Measurements from ENCODE around the gene GALNT9.
"Not testable (repeated sequence)": the region's sequence is repeated elsewhere in the genome, so short reads cannot be mapped to it uniquely, and the experiment has no call there.

The GALNT9 gene
- 0.05 to 0.44 reads per million in 2 donors for total RNA-seq

DNA sequence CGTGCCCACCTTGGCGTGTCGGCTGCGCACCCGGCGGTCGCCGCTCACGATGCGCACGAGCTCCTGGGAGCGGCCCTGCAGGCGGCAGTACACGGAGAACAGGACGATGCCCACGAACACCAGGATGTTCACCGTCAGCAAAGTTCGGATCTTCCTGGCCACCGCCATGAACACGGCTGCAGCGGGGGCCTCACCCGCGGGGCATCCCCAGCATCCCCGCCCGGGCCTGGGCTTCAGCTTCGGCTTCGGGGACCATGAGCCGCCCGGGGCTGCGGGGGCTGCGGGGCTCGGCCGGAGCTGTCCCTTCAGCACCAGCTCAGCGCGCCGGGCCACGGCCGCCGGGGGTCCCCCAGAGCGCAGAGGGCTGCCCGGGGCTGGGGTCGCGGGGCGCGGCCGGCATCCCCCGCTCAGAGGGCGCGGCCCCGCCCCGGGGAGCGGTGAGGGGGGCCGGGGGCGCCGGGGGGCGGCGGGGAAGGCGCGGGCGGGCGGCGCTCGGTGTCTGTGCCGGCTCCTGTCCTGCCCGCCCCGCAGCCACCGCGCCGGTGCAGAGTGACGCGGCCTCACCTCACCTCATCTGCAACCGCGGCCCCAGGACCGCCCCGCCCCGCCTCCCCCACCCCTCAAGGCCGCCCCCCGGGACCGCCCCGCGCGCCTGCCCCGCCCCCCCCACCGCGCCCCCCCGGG is at the start of gene GALNT9:
TSS of gene GALNT9 (minus strand) at position 554 of the 684 bp plus-strand sequence. CDS start at position 168, 386 bp downstream.
- DNase-seq: no peak

GRCh38 chr12:132379057-132379456 is 49.7 kb upstream of the GALNT9 start:
- DNase-seq: not testable (repeated sequence)

DNA sequence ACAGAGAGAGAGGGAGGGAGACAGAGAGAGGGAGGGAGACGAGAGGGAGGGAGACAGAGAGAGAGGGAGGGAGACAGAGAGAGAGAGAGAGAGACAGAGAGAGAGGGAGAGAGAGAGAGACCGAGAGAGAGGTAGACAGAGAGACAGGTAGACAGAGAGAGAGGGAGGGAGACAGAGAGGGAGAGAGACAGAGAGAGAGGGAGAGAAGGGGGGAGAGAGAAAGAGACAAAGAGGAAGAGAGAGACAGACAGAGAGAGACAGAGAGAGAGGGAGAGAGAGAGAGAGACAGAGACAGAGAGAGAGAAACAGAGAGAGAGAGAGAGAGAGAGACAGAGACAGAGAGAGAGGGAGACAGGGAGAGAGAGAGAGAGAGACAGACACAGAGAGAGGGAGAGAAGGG is 47.8 kb upstream of the GALNT9 start:
- DNase-seq: no peak

- no peak for DNase-seq
Measured at GRCh38 chr12:132376464-132376830, 47.1 kb upstream of the GALNT9 start.

- no peak for DNase-seq
Measured at GRCh38 chr12:132375747-132376463, 46.5 kb upstream of the GALNT9 start.

DNA sequence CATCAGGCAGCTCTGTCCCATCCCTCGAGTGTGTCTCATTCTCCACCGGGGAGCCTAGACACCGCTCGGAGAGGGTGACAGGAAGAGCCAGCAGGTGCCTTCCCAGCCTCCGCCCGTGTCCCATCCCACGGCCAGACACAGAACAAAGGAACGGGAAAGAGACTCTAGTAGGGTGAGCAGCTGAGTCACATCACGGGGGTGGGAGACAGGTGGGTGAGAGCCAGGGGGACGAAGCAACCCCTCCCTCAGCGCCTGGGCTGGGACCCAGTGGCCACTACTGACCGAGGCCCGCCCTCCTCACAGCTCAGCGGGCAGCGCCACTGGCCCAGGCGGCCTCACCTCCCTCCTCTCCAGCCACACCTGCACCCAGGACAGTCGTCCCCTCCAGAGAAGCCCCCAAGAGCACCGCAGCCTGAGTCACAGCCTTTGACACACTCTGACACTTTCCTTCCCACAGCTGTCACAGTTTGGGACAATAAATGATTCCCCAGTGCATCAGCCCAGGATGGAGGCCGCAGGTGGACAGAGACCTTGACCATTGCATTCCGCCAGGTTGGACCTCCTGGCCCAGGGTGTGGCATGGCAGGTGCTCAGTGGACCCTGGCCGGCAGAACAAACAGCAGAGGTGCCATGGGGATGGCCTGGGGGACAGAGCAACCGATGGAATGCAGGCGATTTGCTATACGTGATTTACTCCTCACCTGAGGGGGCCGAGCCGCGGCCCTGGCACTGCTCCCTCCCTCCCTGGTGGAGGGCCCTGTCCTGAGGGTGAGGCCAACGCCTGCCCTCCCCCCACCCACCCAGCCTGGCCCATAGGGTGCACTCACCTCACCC is 45.4 kb upstream of the GALNT9 start:
- no peak for DNase-seq

- DNase-seq: no peak
Measured at GRCh38 chr12:132373901-132374611, 44.7 kb upstream of the GALNT9 start.

GRCh38 chr12:132367852-132368251 is 38.5 kb upstream of the GALNT9 start:
- no peak for DNase-seq

GRCh38 chr12:132367071-132367851 is 37.9 kb upstream of the GALNT9 start:
- DNase-seq: no peak

GRCh38 chr12:132366341-132366861 is 37.0 kb upstream of the GALNT9 start:
- DNase-seq: no peak

DNA sequence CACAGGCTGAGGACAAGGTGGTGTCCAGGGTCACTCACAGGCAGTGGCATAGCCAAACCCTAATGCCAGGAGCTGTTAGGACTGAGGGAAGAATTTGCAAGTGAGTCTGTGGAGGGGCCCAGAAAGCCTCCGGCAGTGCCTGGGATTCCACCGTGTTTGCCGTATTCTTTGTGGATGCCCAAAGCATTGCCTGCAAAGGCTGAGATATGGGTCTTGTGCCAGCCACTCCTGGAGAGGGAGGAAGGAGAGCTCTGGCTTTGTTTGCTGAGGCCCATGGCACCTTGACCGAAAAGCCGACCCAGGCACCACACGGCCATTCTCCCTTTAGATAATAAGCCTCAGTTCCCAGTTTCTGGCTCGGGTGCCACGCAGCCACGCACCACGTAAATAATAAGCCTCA is 35.8 kb upstream of the GALNT9 start:
- DNase-seq: no peak

DNA sequence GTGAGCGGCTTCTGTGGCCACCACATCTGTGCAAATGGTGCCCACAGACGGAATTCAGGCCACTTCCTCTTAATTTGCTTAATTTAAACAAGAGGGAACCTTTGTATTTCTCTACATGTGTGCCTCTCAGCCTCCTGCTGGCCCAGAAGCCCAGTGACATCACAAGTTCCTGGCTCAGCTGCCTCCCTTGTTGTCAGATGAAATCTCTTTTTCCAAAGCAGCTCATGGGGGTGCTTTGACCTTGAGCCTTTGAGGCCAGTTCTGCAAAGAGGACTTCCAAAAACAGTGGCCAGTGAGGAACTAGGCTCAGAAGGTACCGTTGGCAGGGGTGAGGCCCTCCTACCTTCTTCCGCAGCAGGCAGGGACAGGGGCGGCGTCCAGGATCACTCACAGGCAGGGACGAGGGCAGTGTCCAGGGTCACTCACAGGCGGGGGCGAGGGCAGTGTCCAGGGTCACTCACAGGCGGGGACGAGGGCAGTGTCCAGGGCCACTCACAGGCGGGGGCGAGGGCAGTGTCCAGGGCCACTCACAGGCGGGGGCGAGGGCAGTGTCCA is 35.0 kb upstream of the GALNT9 start:
- no peak for DNase-seq

GRCh38 chr12:132363661-132364347 is 34.4 kb upstream of the GALNT9 start:
- no peak for DNase-seq

DNA sequence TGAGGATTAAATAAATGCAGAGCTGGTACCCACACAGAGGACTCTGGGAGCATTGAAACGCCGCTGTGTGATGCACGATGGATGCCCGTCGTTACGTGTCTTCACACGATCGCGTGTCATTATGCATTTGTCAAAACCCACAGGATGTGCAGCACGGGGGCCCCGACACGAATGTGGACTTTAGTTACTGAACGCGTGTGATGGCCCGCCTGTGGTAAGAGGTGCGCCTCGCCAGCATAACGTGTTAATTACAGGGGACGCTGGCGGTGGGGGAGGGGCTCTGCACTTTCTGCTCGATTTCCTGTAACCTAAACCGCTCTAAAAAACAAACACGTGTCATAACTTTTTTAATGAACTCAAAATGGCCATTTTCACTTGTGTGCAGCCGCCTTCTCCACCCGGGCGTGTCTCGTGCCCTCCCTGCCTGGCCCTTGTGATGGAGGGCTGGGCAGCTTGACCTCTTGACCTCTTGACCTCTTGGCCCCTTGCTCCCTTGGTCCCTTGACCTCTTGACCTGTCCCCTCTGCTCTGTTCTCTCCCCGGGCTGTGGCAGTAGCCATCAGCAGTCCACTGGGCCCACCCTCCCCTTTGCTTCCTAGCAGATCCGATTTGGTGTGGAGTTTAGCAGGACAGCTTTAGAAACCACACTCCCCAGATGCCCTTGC is 33.7 kb upstream of the GALNT9 start:
- no peak for DNase-seq

- DNase-seq: no peak
Measured at GRCh38 chr12:132360906-132361777, 31.8 kb upstream of the GALNT9 start.

- DNase-seq: no peak
Measured at GRCh38 chr12:132360410-132360809, 31.0 kb upstream of the GALNT9 start.

DNA sequence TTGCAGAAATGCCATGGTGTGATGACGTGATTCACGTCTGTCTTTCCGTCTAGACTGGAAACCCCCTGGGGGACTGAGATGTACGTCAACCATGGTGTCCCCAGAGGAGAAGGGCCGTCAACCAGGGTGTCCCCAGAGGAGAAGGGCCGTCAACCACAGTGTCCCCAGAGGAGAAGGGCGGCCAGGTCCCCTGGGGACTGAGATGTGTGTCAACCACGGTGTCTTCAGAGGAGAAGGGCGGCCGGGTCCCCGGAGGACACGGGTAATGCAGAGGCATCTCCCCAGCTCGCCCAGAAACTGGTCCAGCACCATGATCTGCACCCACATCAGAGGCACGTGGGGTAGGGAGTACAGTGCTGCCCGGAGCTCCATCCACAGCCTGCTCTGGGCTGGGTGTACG is 30.6 kb upstream of the GALNT9 start:
- DNase-seq: no peak

- no peak for DNase-seq
Measured at GRCh38 chr12:132359551-132359950, 30.2 kb upstream of the GALNT9 start.
